CD14-positive monocyte (primary cell): ENCODE measurements around the gene APCDD1. TPM values are rescaled to one million over a fixed set of nuclear protein-coding genes. Genes with fewer than 3 reads are reported as not detected.

Experiments used
- DNase-seq, 3 donors: peaks; one replicate each; pipeline ENCODE4 v3.0.0-alpha.2; 2011 to 2022
- H2AFZ ChIP-seq: 2 replicates; pipeline ENCODE4 v1.6.0; 2012; ENCODE audit warnings: mild to moderate bottlenecking, low read depth, low read length, inconsistent platforms; ENCODE audit not compliant: insufficient read depth, poor library complexity, severe bottlenecking
- H3K27ac ChIP-seq, 2 donors: 1 replicate in 1 of 2; 2 replicates in 1 of 2; pipeline ENCODE4 v1.5.1; 2012 to 2013; ENCODE audit warnings: low read length in 2 of 2, control low read depth in 1 of 2, inconsistent platforms in 1 of 2, low read depth in 1 of 2, mild to moderate bottlenecking in 1 of 2
- H3K27me3 ChIP-seq, 2 donors: one replicate each; pipeline versions ENCODE4 v1.6.0 to v1.6.1; 2011 to 2013; ENCODE audit warnings: low read length in 2 of 2; ENCODE audit not compliant: control insufficient read depth in 2 of 2, insufficient read depth in 2 of 2
- H3K36me3 ChIP-seq, 2 donors: replicated peaks in 1 of 2; 1 replicate in 1 of 2; 2 replicates in 1 of 2; pipeline versions ENCODE4 v1.5.1 to v1.6.1; 2012 to 2013; ENCODE audit warnings: low read length in 2 of 2, control low read depth in 1 of 2, inconsistent platforms in 1 of 2, mild to moderate bottlenecking in 1 of 2; ENCODE audit not compliant: insufficient read depth in 2 of 2, control insufficient read depth in 1 of 2
- H3K4me1 ChIP-seq, 2 donors: 1 replicate in 1 of 2; 2 replicates in 1 of 2; pipeline versions ENCODE4 v1.5.1 to v1.6.1; 2012 to 2013; ENCODE audit warnings: low read length in 2 of 2, control low read depth in 1 of 2, inconsistent platforms in 1 of 2, mild to moderate bottlenecking in 1 of 2, moderate library complexity in 1 of 2; ENCODE audit not compliant: insufficient read depth in 2 of 2, control insufficient read depth in 1 of 2
- H3K4me2 ChIP-seq: replicated peaks from 2 replicates; pipeline ENCODE3; 2012; ENCODE audit warnings: low read length, moderate library complexity, mild to moderate bottlenecking; ENCODE audit not compliant: poor library complexity, severe bottlenecking; ENCODE audit errors: extremely low read depth
- H3K4me3 ChIP-seq, 3 experiments: fragments of 200-600 bp in 1 of 3; sonication (generic) in 1 of 3; replicated peaks in 1 of 3; 1 replicate in 2 of 3; 2 replicates in 1 of 3; pipeline ENCODE4 v1.5.1; 2011 to 2013; ENCODE audit warnings: low read length in 3 of 3, mild to moderate bottlenecking in 3 of 3, control low read depth in 2 of 3, low read depth in 2 of 3, inconsistent platforms in 1 of 3, moderate library complexity in 1 of 3
- H3K79me2 ChIP-seq: 2 replicates; pipeline ENCODE4 v1.6.0; 2012; ENCODE audit warnings: mild to moderate bottlenecking, control low read depth, inconsistent platforms, low read length, moderate library complexity; ENCODE audit not compliant: insufficient read depth
- H3K9ac ChIP-seq: 2 replicates; pipeline ENCODE4 v1.6.0; 2017; ENCODE audit warnings: low read length, mild to moderate bottlenecking; ENCODE audit not compliant: insufficient read depth, poor library complexity, severe bottlenecking
- H3K9me3 ChIP-seq, 2 donors: replicated peaks in 1 of 2; 1 replicate in 1 of 2; 2 replicates in 1 of 2; pipeline versions ENCODE4 v1.5.1 to v1.6.1; 2012 to 2013; ENCODE audit warnings: low read length in 2 of 2, control low read depth in 1 of 2; ENCODE audit not compliant: control insufficient read depth in 1 of 2, insufficient read depth in 1 of 2
- H4K20me1 ChIP-seq: 2 replicates; pipeline ENCODE4 v1.6.0; 2012; ENCODE audit warnings: mild to moderate bottlenecking, low read length, control low read depth, moderate library complexity; ENCODE audit not compliant: insufficient read depth
- H3K27ac Mint-ChIP-seq, 7 donors: one replicate each; pipeline ENCODE4 v1.8.0; 2020; ENCODE audit warnings: mild to moderate bottlenecking in 7 of 7, mixed read lengths in 7 of 7, moderate library complexity in 6 of 7, inconsistent platforms in 2 of 7
- H3K27me3 Mint-ChIP-seq, 3 donors: one replicate each; pipeline ENCODE4 v1.8.0; 2021 to 2022; ENCODE audit warnings: low read depth in 3 of 3, mild to moderate bottlenecking in 3 of 3, mixed read lengths in 3 of 3, moderate library complexity in 3 of 3, inconsistent platforms in 1 of 3
- H3K36me3 Mint-ChIP-seq, 2 donors: one replicate each; pipeline ENCODE4 v1.8.0; 2020; ENCODE audit warnings: mixed read lengths in 2 of 2, inconsistent platforms in 1 of 2, mild to moderate bottlenecking in 1 of 2
- H3K4me1 Mint-ChIP-seq: one replicate; pipeline ENCODE4 v1.8.0; 2020; ENCODE audit warnings: mild to moderate bottlenecking, mixed read lengths
- H3K4me3 Mint-ChIP-seq, 2 donors: one replicate each; pipeline ENCODE4 v1.8.0; 2020; ENCODE audit warnings: mild to moderate bottlenecking in 2 of 2, mixed read lengths in 2 of 2, moderate library complexity in 1 of 2
- H3K9me3 Mint-ChIP-seq, 7 donors: one replicate each; pipeline ENCODE4 v1.8.0; 2020 to 2022; ENCODE audit warnings: mixed read lengths in 7 of 7, mild to moderate bottlenecking in 6 of 7, moderate library complexity in 6 of 7, inconsistent platforms in 2 of 7
- WGBS: methylation state at CpG from one replicate; pipeline ENCODE4 v1.1.5; 2013; ENCODE audit warnings: missing lambda C conversion rate; ENCODE audit not compliant: insufficient coverage; 5-methylcytosine and 5-hydroxymethylcytosine counted together
- intact Hi-C, 2 donors: fragments of 100-400 bp; cut with micrococcal nuclease; formaldehyde crosslinking; loops; one replicate each; pipeline versions ENCODE4 v1.15.0 to v1.15.1; 2023
- polyA plus RNA-seq, 3 donors: library from polyadenylated mRNA; depleted of rRNA in 1 of 3; unstranded in 2 of 3; stranded (reverse) in 1 of 3; fragments of 300-500 nt in 2 of 3; fragments of >200 nt in 1 of 3; fragmentation: Illumina TruSeq in 2 of 3; gene quantifications; 1 replicate in 2 of 3; 2 replicates in 1 of 3; pipeline ENCODE4 v1.2.3, GENCODE V29; 2012 to 2021
- TF ChIP-seq, protein P1 (sequence below): fragments of 200-600 bp; IDR thresholded peaks from one replicate; pipeline ENCODE4 v1.8.0; 2022; ENCODE audit warnings: antibody characterized with exemption, mild to moderate bottlenecking

The APCDD1 gene
- polyA plus RNA-seq, 3 donors = 1.2 to 4.8 (median 1.6) TPM

DNA sequence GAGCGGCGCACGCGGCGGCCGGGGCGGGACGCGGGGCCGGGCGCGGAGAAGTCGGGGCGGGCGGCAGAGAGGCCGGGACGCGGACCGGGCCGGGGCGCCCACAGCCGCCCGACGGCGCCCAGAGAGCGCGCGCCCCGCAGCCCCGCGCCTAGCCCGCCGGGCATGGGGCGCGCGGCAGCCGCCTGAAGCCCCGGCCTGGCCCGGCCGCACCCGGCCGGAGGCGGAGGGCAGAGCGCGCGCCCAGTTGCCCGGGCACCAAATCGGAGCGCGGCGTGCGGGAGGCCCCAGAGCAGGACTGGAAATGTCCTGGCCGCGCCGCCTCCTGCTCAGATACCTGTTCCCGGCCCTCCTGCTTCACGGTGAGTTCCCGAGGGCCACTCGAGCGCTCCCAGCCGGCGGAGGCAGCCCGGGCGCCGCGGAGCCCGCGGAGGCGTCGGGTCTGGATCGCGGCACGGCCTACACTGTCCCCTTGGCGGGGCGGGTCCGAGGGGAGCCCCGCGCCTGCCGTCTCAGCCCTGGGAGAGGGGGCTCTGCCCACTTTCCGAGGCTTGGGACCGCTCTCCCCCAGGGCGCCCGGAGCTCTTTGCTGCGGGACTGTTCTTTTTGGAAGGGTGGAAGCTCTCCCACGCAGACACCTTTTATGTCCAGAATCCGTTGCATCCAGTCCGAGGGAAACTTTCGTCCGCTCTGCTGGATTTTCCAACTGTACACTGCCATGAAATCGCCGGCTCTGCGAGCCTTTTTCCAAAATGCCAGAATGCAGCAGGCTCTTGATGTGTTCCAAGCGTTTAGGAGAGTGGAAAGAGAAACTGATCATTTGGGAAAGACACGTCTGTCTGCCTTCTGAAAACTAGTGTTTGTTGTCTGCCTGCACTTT lies 484 bp downstream of the APCDD1 start:
- Histone ChIP-seq H3K36me3 (no peaks in the 10 kb centered on the region), H3K9me3 (no peaks in the 10 kb centered on the region), H3K27ac (no peak overlapping the region), H3K9ac (peak overlapping the region; percentile 60), H3K4me3 (peak overlapping the region; percentile 57 to 83 (median 65)), H3K79me2 (no peaks in the 10 kb centered on the region), H3K27me3 (peaks cover 36 to 82% of the 10 kb centered on the region in 2 donors), H2AFZ (peak overlapping the region; percentile 86), H3K4me1 (peaks cover 12 to 13% of the 10 kb centered on the region in 2 donors), H3K4me2 (peak overlapping the region; percentile 78), H4K20me1 (no peaks in the 10 kb centered on the region)
- Mint-ChIP-seq H3K9me3 (peaks cover 0 to 14% (median 3%) of the 10 kb centered on the region in 7 donors), H3K27me3 (peaks cover 57 to 76% (median 68%) of the 10 kb centered on the region in 3 donors), H3K36me3 (peaks cover 3 to 13% of the 10 kb centered on the region in 2 donors), H3K27ac (peak overlapping the region in 4 of 7 donors; percentile 3 to 75 (median 48)), H3K4me3 (peak overlapping the region; percentile 89 to 94), H3K4me1 (peaks cover 16% of the 10 kb centered on the region)
- peak in 2 of 3 donors; percentile 7 to 26 for DNase-seq
- intact Hi-C loops = no loop called here
- WGBS = under 1% methylated on average over 90 of the region's 94 CpGs
- TF ChIP-seq, protein P1, sequence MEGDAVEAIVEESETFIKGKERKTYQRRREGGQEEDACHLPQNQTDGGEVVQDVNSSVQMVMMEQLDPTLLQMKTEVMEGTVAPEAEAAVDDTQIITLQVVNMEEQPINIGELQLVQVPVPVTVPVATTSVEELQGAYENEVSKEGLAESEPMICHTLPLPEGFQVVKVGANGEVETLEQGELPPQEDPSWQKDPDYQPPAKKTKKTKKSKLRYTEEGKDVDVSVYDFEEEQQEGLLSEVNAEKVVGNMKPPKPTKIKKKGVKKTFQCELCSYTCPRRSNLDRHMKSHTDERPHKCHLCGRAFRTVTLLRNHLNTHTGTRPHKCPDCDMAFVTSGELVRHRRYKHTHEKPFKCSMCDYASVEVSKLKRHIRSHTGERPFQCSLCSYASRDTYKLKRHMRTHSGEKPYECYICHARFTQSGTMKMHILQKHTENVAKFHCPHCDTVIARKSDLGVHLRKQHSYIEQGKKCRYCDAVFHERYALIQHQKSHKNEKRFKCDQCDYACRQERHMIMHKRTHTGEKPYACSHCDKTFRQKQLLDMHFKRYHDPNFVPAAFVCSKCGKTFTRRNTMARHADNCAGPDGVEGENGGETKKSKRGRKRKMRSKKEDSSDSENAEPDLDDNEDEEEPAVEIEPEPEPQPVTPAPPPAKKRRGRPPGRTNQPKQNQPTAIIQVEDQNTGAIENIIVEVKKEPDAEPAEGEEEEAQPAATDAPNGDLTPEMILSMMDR = no peak

DNA sequence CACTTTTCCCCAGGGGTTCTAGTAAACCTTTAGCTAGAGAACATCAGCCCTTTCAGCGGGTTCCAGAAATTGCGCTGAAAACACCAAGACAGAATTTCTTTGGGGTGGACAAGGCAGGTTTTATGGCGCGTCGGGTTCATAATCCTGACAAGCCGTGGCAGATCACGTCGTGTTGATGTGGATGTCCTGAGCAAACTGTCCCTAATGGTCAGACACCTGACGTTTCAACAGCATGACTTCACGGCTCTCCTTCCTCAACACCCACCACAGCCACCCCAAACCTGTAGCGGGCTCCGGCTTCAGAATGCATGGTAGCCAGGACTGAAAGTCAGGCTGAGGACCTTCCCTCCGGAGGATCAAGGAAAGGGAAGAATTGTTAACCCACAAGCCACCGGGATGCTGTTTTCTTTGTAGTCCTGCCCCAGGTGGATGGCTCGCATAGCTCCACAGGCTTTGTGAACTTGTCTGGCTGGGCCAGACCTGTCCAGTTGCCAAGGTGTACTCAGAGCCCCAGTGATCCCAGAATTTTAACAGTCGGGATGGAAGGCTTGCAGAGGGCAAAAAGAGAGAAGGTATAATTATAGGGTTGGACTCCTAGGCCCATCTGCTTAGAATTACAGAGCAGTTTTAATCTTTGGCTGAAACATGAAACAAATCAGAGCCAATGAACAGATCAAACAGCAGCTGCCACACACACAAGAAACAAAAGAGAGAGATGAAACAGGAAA lies 1.5 kb downstream of the APCDD1 start:
- 62% methylated on average over 14 of the region's 16 CpGs for WGBS
- Histone ChIP-seq H3K27me3 (peaks cover 36 to 75% of the 10 kb centered on the region in 2 donors), H3K9ac (peak overlapping the region; percentile 60), H3K27ac (no peak overlapping the region), H2AFZ (peak overlapping the region; percentile 86), H3K9me3 (no peaks in the 10 kb centered on the region), H3K36me3 (no peaks in the 10 kb centered on the region), H3K4me1 (peaks cover 12 to 13% of the 10 kb centered on the region in 2 donors), H3K4me2 (peak overlapping the region; percentile 78), H4K20me1 (no peaks in the 10 kb centered on the region), H3K79me2 (no peaks in the 10 kb centered on the region), H3K4me3 (peak overlapping the region; percentile 57 to 83 (median 65))
- DNase-seq = no peak
- H3K9me3 Mint-ChIP-seq = peaks cover 0 to 14% (median 3%) of the 10 kb centered on the region in 7 donors
- H3K27ac Mint-ChIP-seq = no peak overlapping the region
- H3K27me3 Mint-ChIP-seq = peaks cover 57 to 74% (median 65%) of the 10 kb centered on the region in 3 donors
- intact Hi-C loops = no loop called here
- H3K4me1 Mint-ChIP-seq = peaks cover 16% of the 10 kb centered on the region
- H3K36me3 Mint-ChIP-seq = peaks cover 3 to 13% of the 10 kb centered on the region in 2 donors
- peak overlapping the region; percentile 89 to 94 for H3K4me3 Mint-ChIP-seq
- TF ChIP-seq, protein P1 = no peak
